ENCODE measurements around the gene HNMT. TPM values are rescaled to one million over a fixed set of nuclear protein-coding genes. Genes with fewer than 3 reads are reported as not detected.

The HNMT gene
- total RNA-seq, 4 donors from 2014 or later: 18.1 to 63.9 (median 31.5) TPM

- Histone ChIP-seq H3K27me3 (no peaks in the 10 kb centered on the region), H3K27ac (no peak overlapping the region), H3K9me3 (no peaks in the 10 kb centered on the region), H3K4me3 (no peak overlapping the region), H3K4me1 (no peaks in the 10 kb centered on the region), H3K36me3 (peaks cover 0 to 15% (median 0%) of the 10 kb centered on the region in 3 donors)
- 70 to 94% methylated on average over 1 of the region's 1 CpG for WGBS, 2 donors
- DNase-seq (ENCODE audit: low spot score in 2 of 2): no peak
- TF ChIP-seq, protein P1, sequence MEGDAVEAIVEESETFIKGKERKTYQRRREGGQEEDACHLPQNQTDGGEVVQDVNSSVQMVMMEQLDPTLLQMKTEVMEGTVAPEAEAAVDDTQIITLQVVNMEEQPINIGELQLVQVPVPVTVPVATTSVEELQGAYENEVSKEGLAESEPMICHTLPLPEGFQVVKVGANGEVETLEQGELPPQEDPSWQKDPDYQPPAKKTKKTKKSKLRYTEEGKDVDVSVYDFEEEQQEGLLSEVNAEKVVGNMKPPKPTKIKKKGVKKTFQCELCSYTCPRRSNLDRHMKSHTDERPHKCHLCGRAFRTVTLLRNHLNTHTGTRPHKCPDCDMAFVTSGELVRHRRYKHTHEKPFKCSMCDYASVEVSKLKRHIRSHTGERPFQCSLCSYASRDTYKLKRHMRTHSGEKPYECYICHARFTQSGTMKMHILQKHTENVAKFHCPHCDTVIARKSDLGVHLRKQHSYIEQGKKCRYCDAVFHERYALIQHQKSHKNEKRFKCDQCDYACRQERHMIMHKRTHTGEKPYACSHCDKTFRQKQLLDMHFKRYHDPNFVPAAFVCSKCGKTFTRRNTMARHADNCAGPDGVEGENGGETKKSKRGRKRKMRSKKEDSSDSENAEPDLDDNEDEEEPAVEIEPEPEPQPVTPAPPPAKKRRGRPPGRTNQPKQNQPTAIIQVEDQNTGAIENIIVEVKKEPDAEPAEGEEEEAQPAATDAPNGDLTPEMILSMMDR (IDR thresholded peaks at IDR 0.05): no peak
- no peak for TF ChIP-seq EP300 (IDR thresholded peaks at IDR 0.05)
- TF ChIP-seq POLR2A (IDR thresholded peaks at IDR 0.05): no peak
These were observed 35.7 kb downstream of the HNMT start for GRCh38 chr2:138000009-138000408.

DNA sequence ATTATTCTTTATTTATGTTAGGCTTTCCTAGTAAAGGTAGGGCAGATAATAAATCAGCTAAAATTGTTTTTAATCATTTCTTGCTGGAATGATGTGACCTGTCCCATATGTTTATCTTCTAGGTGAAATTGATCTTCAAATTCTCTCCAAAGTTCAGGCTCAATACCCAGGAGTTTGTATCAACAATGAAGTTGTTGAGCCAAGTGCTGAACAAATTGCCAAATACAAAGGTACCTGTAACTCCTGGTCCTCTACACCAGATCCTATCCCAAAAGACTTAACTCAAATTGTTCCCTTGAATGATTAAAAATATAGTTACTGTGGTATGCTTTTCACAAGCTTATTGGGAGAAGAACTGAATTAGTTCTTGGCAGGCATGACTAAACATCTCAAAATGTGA is 36.5 kb downstream of the HNMT start:
- Histone ChIP-seq H3K36me3 (peaks cover 0 to 18% (median 0%) of the 10 kb centered on the region in 3 donors), H3K4me3 (no peak overlapping the region), H3K27ac (no peak overlapping the region), H3K9me3 (no peaks in the 10 kb centered on the region), H3K4me1 (no peaks in the 10 kb centered on the region), H3K27me3 (no peaks in the 10 kb centered on the region)
- DNase-seq (ENCODE audit: low spot score in 2 of 2): no peak
- TF ChIP-seq EP300 (IDR thresholded peaks at IDR 0.05): no peak
- TF ChIP-seq, protein P1 (IDR thresholded peaks at IDR 0.05): no peak
- TF ChIP-seq POLR2A (IDR thresholded peaks at IDR 0.05): no peak

DNA sequence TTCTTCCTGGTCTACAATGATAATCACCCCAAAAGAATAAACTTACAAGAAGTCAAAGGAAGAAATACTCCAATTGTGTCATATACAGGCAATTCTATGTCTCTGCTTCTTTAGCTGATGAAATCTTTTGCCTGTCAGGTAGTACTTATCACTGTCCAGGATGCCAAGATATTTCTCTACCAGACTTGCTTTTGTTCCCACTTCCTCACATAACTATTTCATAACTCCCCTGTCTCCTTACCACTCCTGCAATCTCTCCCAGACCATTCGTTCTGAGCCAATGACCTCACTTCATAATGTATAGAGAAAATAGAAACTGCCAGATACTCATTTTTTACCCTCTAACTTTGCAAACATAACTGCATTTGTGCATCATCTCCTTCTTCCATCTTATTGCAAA is 39.1 kb downstream of the HNMT start:
- WGBS, 2 donors: 48 to 61% methylated on average over 1 of the region's 1 CpG
- H3K27ac ChIP-seq: no peak overlapping the region
- TF ChIP-seq EP300 (IDR thresholded peaks at IDR 0.05): no peak
- no peak for TF ChIP-seq POLR2A (IDR thresholded peaks at IDR 0.05)
- TF ChIP-seq, protein P1 (IDR thresholded peaks at IDR 0.05): no peak
- H3K9me3 ChIP-seq: no peaks in the 10 kb centered on the region
- DNase-seq (ENCODE audit: low spot score in 2 of 2): no peak
- H3K4me3 ChIP-seq: no peak overlapping the region
- H3K4me1 ChIP-seq: no peaks in the 10 kb centered on the region
- no peaks in the 10 kb centered on the region for H3K27me3 ChIP-seq
- H3K36me3 ChIP-seq: peaks cover 0 to 30% (median 0%) of the 10 kb centered on the region in 3 donors

DNA sequence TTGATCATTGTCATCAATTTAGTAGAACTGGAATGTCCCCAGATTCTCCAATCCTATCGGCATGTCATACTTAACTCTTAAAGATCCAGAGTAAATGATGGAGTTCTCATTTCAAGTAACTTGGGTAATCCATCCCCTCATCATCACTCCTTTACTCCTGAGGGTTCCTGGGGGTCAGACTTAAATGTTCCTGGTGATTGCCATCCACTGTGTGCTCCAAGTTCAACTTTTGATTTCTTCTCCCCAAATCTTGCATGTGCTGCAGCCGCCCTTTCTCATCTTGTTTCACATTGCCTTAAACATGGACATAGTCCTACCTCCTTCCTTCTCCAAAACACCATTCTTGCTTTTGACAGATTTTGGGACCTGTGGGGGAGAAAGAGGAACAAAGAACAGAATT is 43.2 kb downstream of the HNMT start:
- Histone ChIP-seq H3K27me3 (no peaks in the 10 kb centered on the region), H3K4me3 (no peak overlapping the region), H3K4me1 (no peaks in the 10 kb centered on the region), H3K9me3 (no peaks in the 10 kb centered on the region), H3K36me3 (peaks cover 0 to 28% (median 0%) of the 10 kb centered on the region in 3 donors), H3K27ac (no peak overlapping the region)
- 87 to 96% methylated on average over 2 of the region's 2 CpGs for WGBS, 2 donors
- TF ChIP-seq, protein P1 (IDR thresholded peaks at IDR 0.05): no peak
- TF ChIP-seq POLR2A (IDR thresholded peaks at IDR 0.05) (no peak), EP300 (IDR thresholded peaks at IDR 0.05) (no peak)
- no peak for DNase-seq (ENCODE audit: low spot score in 2 of 2)

- DNase-seq (ENCODE audit: low spot score in 2 of 2): no peak
- WGBS, 2 donors: 80 to 85% methylated on average over 1 of the region's 1 CpG
- H3K27me3 ChIP-seq: no peaks in the 10 kb centered on the region
- H3K9me3 ChIP-seq: no peaks in the 10 kb centered on the region
- peaks cover 0 to 16% (median 0%) of the 10 kb centered on the region in 3 donors for H3K36me3 ChIP-seq
- H3K4me3 ChIP-seq: no peak overlapping the region
- no peak overlapping the region for H3K27ac ChIP-seq
- TF ChIP-seq POLR2A (IDR thresholded peaks at IDR 0.05): no peak
- no peak for TF ChIP-seq EP300 (IDR thresholded peaks at IDR 0.05)
- TF ChIP-seq, protein P1 (IDR thresholded peaks at IDR 0.05): no peak
- no peaks in the 10 kb centered on the region for H3K4me1 ChIP-seq
These were observed 45.3 kb downstream of the HNMT start for GRCh38 chr2:138009622-138010021.

All from tibial nerve (tissue), 4 donors.